GM23338 (cell line): ENCODE results near the gene WASL. TPM values are rescaled to one million over a fixed set of nuclear protein-coding genes. Genes with fewer than 3 reads are reported as not detected.

Source experiments
- CREB1 ChIP-seq: fragments of 250-450 bp; sonication (Bioruptor Pico); IDR thresholded peaks from 2 replicates; pipeline ENCODE4 v1.5.0; 2020; ENCODE audit warnings: low read depth, mild to moderate bottlenecking, moderate library complexity
- CTCF ChIP-seq, 2 experiments: fragments of 200-600 bp in 1 of 2; sonication (generic) in 1 of 2; conservative IDR thresholded peaks; 2 replicates each; pipeline versions ENCODE4 v1.5.1 to v1.6.1; 2016 to 2017; ENCODE audit warnings: antibody characterized with exemption in 2 of 2, low read depth in 2 of 2, mild to moderate bottlenecking in 2 of 2, moderate library complexity in 1 of 2
- ETS1 ChIP-seq: IDR thresholded peaks from 2 replicates; pipeline ENCODE4 v1.6.1; 2016; ENCODE audit warnings: antibody characterized with exemption
- EZH2 ChIP-seq: fragments of 200-600 bp; sonication (generic); IDR thresholded peaks from one replicate; pipeline ENCODE4 v1.8.0; 2017; ENCODE audit warnings: antibody characterized with exemption, mild to moderate bottlenecking, low read depth; ENCODE audit not compliant: unreplicated experiment
- JUNB ChIP-seq: IDR thresholded peaks from one replicate; pipeline ENCODE4 v1.6.1; 2016; ENCODE audit warnings: antibody characterized with exemption; ENCODE audit not compliant: unreplicated experiment
- NANOG ChIP-seq: IDR thresholded peaks from 2 replicates; pipeline ENCODE4 v1.6.1; 2016; ENCODE audit warnings: antibody characterized with exemption, borderline replicate concordance
- POLR2AphosphoS5 ChIP-seq: IDR thresholded peaks from 2 replicates; pipeline ENCODE4 v1.6.1; 2016; ENCODE audit warnings: antibody characterized with exemption, low read depth
- STAT1 ChIP-seq: IDR thresholded peaks from one replicate; pipeline ENCODE4 v1.6.1; 2016; ENCODE audit warnings: antibody characterized with exemption; ENCODE audit not compliant: unreplicated experiment
- ZNF462 ChIP-seq: fragments of 250-450 bp; sonication (Bioruptor Pico); IDR thresholded peaks from 2 replicates; pipeline ENCODE4 v1.5.0; 2020; ENCODE audit warnings: mild to moderate bottlenecking, moderate library complexity
- polyA plus RNA-seq: library from polyadenylated mRNA; unstranded; fragments of >200 nt; fragmentation: Nextera tagmentation; extraction: Ambion mirVana; gene quantifications from 2 replicates; pipeline ENCODE4 v1.2.1, GENCODE V29; 2016
- total RNA-seq: library from RNA; depleted of rRNA; stranded (reverse); fragments of >200 nt; shearing (Covaris generic); gene quantifications from 2 replicates; pipeline ENCODE4 v1.2.3, GENCODE V29; 2014

Gene WASL
- total and polyA plus RNA-seq, 2 experiments from 2014 or later, result 36.4 to 45.3 TPM

GRCh38 chr7:123738808-123739207, 10.0 kb downstream of the WASL start (continued):
- TF ChIP-seq ZNF462 (CRISPR knock-in tag) (no peak), EZH2 (no peak), ETS1 (no peak), CTCF (conservative IDR thresholded peaks at IDR 0.05; ENCODE audit: low read depth in 2 of 2) (no peak), POLR2AphosphoS5 (no peak), JUNB (no peak), STAT1 (no peak), CREB1 (CRISPR knock-in tag) (no peak), NANOG (no peak)
